Right atrium auricular region (tissue), 2 donors: ENCODE data around the gene PEX16. TPM values are rescaled to one million over a fixed set of nuclear protein-coding genes. Genes with fewer than 3 reads are reported as not detected.

Experiments used
- DNase-seq: peaks from one replicate; pipeline ENCODE4 v3.0.0-alpha.2; 2019; ENCODE audit warnings: low spot score
- H3K27ac ChIP-seq, 2 donors: fragments of 200-600 bp; sonication (generic); 1 replicate in 1 of 2; 2 replicates in 1 of 2; pipeline ENCODE4 v1.5.1; 2016 to 2019
- H3K27me3 ChIP-seq, 2 donors: fragments of 200-600 bp; sonication (generic); one replicate each; pipeline versions ENCODE4 v1.5.1 to v1.6.0; 2017 to 2019
- H3K36me3 ChIP-seq: fragments of 200-600 bp; sonication (generic); one replicate; pipeline ENCODE4 v1.5.1; 2016
- H3K4me1 ChIP-seq, 2 donors: fragments of 200-600 bp; sonication (generic); one replicate each; pipeline versions ENCODE4 v1.5.1 to v1.6.0; 2017 to 2019
- H3K4me3 ChIP-seq, 2 donors: fragments of 200-600 bp; sonication (generic); 1 replicate in 1 of 2; 2 replicates in 1 of 2; pipeline ENCODE4 v1.5.1; 2017 to 2019; ENCODE audit warnings: mild to moderate bottlenecking in 1 of 2, moderate library complexity in 1 of 2
- H3K9me3 ChIP-seq, 2 donors: fragments of 200-600 bp; sonication (generic); one replicate each; pipeline ENCODE4 v1.5.1; 2019
- CTCF ChIP-seq, 2 donors: fragments of 200-600 bp; sonication (generic); IDR thresholded peaks; one replicate each; pipeline ENCODE4 v1.5.1; 2019; ENCODE audit warnings: antibody characterized with exemption in 2 of 2
- total RNA-seq, 2 donors: library from RNA; depleted of rRNA; stranded (reverse); fragments of >200 nt; gene quantifications; one replicate each; pipeline ENCODE4 v1.1.0, GENCODE V29; 2016

Gene PEX16
- total RNA-seq, 2 donors from 2014 or later: 12.9 to 17.4 TPM

DNA sequence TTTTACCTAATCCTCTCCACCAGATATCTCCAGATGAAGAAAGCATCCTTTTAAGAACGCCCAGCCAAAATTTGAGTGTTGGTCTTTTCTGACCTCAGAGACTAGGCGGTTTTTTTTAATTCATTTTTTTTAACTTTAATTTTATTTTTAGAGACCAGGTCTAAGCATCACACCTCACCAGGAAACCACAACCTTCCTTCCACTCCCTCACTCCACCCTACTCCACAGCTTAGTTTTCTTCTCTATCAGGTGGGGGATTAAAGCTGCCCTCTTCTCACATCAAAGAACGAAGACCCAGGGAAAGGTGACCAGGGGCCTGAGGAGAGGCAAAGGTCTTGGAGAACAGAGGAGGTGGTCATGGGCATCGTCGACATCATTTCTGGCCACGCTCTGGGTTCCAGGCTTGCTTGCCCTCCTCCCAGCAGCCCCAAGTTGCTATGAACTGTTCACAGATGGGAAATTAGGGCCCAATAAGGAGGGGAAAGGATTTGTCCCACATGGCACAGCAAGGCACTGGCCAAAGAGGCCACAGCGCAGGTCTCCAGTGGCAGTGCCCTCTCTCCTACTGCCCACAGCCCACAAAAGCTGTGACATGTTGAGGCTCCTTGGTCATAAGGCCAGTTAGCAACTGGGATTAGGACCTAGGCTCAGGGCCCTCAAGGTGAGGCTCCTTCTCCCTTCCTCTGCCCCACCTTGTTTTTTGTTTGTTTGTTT lies 1.4 kb upstream of the PEX16 start:
- no peak for DNase-seq
- Histone ChIP-seq H3K4me1 (peaks cover 0 to 45% of the 10 kb centered on the region in 2 donors), H3K27ac (peak overlapping the region; percentile 84 to 87), H3K36me3 (peaks cover 19% of the 10 kb centered on the region), H3K4me3 (peak overlapping the region; percentile 71 to 78), H3K27me3 (peaks cover 5 to 13% of the 10 kb centered on the region in 2 donors), H3K9me3 (no peaks in the 10 kb centered on the region)
- TF ChIP-seq CTCF (IDR thresholded peaks at IDR 0.05): no peak

- TF ChIP-seq CTCF (IDR thresholded peaks at IDR 0.05): no peak
- Histone ChIP-seq H3K4me1 (peaks cover 0 to 44% of the 10 kb centered on the region in 2 donors), H3K4me3 (peak overlapping the region; percentile 71 to 78), H3K27me3 (peaks cover 5 to 13% of the 10 kb centered on the region in 2 donors), H3K27ac (peak overlapping the region; percentile 84 to 87), H3K36me3 (peaks cover 26% of the 10 kb centered on the region), H3K9me3 (no peaks in the 10 kb centered on the region)
- peak; percentile 87 for DNase-seq
These were observed 759 bp upstream of the PEX16 start for GRCh38 chr11:45918331-45918941.

- peaks cover 0 to 32% of the 10 kb centered on the region in 2 donors for H3K4me1 ChIP-seq
- DNase-seq: no peak
- H3K4me3 ChIP-seq: peak overlapping the region; percentile 71 to 78
- H3K9me3 ChIP-seq: no peaks in the 10 kb centered on the region
- TF ChIP-seq CTCF (IDR thresholded peaks at IDR 0.05): no peak
- peak overlapping the region; percentile 84 to 87 for H3K27ac ChIP-seq
- peaks cover 38% of the 10 kb centered on the region for H3K36me3 ChIP-seq
- H3K27me3 ChIP-seq: peaks cover 2 to 4% of the 10 kb centered on the region in 2 donors
These were observed 423 bp downstream of the PEX16 start for GRCh38 chr11:45917286-45917622.

GRCh38 chr11:45915446-45915845 lies 2.2 kb downstream of the PEX16 start:
- H3K27ac ChIP-seq: no peak overlapping the region
- TF ChIP-seq CTCF (IDR thresholded peaks at IDR 0.05): no peak
- no peaks in the 10 kb centered on the region for H3K27me3 ChIP-seq
- no peak overlapping the region for H3K4me3 ChIP-seq
- peaks cover 0 to 27% of the 10 kb centered on the region in 2 donors for H3K4me1 ChIP-seq
- DNase-seq: no peak
- peaks cover 54% of the 10 kb centered on the region for H3K36me3 ChIP-seq
- no peaks in the 10 kb centered on the region for H3K9me3 ChIP-seq

DNA sequence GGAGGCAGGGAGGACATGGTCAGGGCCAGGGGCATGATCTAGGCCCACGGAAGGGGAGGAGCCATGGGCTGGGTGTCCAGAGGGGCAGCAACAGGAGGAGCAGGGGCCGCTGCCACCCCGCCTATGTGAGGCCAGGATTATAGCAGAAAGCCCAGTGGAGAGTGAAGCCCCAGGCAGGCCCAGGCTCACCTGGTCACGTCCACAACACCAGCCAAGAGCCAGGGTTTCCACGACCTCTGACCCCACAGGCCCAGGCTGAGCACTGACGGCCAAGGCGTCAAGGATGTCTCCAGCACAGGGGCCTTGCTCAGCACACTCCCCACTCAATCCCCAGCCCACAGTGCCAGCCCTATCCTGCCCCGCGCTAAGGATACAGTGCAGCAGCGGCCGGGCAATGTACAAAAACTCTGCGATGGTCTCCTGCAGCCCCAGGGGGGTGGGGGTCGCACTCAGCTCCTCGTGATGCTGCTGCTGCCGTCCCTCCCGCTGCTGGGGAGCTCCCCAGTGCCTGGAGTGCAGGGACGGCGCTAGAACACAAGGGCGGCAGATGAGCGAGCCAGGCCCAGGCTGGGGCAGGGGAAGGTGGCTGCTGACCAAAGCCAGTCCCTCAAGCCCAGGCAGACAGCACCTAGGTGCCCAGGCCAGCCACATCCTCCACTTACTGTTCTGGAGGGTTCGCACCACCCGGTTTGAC lies 3.6 kb downstream of the PEX16 start:
- TF ChIP-seq CTCF (IDR thresholded peaks at IDR 0.05): no peak
- DNase-seq: no peak
- Histone ChIP-seq H3K27ac (no peak overlapping the region), H3K36me3 (peaks cover 64% of the 10 kb centered on the region), H3K9me3 (no peaks in the 10 kb centered on the region), H3K4me3 (no peak overlapping the region), H3K4me1 (peaks cover 0 to 18% of the 10 kb centered on the region in 2 donors), H3K27me3 (no peaks in the 10 kb centered on the region)
